Measurements from ENCODE around the gene CMIP.
A peak's percentile ranks its signal among the peaks of the same experiment; 100 is the strongest.
"Not testable (repeated sequence)": the region's sequence is repeated elsewhere in the genome, so short reads cannot be mapped to it uniquely, and the experiment has no call there.

CMIP gene

DNA sequence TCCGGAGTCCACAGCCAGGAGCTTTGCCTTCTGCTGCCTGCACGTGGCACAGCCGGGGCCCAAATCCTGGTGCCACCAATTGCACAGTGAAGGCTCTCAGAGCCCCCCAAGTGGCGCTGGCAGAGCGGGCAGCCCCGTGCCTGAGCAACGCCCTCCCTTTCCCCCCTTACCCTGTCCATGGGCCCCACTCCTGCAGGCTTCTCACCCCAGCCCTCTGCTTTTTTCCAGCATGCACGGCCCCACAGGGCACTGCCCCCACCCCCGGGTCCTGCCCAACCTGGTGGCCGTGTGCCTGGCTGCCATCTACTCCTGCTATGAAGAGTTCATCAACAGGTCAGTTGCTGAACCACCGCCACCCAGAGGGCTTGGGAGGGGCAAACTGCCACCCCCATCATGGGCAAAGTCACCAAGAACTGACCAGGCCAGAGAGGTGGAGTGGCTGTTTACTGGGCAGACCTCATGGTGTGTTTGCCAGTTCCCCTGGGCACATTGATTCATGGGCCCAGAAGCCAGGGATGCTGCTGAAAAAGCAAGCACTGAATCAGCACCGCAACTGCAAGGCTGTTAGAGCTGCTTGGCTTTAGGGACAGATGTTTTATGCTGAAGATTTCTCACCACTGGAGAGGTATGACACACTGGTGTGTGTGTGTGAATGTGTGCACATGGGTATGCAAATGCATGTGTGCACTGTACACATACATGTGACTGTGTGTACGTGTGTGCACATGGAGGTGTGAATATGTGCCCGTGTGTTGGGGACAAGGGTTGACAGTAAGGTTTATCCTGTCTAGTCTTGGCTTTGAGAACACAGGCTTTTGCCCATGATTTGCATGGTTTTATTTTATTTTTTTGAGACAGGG is 227.4 kb downstream of the CMIP start:
- DNase-seq = no peak

DNA sequence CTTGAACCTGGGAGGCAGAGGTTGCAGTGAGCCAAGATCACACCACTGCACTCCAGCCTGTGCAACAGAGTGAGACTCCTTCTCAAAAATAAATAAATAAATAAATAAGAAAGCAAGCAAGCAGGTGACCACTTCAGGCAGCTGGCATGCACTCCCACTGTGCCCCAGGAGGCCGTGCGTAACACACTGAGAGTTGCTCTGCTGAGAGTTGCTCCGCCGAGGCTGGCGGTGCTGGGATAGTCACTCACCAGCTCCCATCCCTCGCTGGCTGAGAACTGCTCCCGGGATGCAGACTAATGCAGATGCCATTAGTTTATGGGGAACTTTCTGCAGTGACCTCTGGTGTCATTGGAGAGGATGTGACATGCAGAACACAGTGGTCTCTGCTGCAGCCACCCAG is 228.8 kb downstream of the CMIP start:
- no peak for DNase-seq

DNA sequence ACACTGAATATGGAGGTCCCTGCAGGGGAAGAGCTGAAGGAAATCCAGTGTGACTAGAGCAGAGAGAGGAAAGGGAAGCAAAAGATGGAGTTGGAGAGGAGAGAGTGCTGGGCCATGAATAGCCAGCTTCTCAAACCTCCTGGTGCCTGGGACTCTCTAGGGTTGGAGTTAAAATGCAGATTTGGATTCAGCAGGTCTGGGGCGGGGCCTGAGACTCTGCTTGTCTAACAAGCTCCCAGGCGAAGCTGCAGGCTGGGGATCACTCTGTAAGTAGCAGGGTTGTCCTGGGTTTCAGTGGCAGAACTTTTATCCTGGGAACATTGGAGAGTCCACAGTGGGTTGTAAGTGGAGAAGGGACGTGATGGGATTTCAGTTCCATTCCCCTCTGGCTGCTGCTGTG is 231.1 kb downstream of the CMIP start:
- DNase-seq = no peak

DNA sequence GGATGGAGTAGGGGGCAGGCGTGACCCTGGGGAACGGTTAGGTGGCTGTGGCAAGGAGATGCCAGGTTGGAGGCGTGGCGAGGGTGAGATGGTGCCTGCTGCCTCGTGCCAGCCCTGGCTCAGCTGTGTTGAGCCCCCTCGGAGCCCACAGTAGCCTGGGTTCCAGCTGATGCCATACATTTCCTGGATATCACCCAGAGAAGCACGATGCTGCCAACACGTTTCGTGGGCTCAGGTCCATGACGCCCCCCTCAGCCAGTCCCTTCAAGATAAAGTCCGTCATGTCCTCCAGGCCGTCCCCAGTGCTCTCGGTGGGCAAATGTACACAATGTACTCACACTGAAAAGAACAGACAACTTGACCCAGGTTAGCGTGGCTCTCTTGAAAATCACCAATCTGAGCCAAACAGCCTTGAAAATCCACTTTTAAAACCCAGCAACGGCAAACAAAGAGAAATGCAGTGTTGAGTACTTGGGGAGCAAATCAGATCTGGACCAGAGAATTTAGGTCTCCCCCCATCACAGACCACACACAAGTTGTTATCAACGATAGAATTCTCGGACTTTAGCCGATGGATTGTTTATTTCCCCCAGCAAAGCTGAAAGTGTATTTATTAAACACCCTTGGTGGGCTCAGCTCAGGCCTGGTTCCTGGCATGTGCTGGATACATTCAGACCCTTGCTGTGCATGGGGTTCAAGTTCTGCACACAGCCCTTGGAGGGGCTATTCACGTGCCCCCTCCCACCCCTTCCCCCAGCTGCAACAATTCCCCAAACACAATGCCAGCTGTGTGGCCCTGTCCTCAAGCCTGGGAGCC is 231.7 kb downstream of the CMIP start:
- DNase-seq = no peak

DNA sequence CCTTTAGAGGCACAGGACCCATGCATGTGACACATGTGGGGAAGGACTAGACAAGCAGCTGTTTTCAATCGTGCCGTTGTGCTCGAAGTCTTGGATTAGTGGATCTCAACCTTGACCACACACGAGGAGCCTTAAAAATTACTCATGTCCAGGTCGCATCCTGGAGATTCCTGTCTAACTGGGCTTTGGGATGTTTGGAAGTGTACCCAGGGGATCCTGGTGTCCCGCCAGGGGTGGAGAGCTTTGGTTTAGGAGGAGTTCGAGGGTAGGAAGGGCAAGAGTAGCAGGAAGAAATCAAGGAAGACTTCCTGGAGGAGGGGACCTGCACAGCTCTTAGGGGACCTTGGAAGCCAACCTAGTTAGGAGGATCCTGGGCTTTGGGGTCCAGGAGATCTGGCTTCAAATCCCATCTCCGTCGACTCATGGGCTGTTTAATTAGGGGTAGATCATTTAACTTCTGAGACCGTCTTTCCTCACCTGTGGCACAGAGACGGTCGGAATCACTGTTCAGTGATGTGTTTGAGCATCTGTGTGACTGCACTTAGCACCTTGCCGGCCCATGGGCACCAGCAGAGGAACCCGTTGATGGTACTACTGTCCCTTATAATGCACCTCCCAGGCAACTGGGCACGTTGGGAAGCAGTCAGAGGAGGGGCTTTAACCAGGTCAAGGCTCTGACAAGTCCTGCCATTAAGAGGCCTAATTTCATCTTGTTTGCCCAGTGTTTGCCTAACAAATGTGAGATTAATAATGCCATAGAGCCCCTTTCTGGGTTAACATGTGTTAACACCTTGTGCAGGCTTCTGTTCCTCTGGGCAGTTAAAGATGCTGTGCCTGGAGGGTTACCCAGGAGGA is 232.5 kb downstream of the CMIP start:
- no peak for DNase-seq

DNA sequence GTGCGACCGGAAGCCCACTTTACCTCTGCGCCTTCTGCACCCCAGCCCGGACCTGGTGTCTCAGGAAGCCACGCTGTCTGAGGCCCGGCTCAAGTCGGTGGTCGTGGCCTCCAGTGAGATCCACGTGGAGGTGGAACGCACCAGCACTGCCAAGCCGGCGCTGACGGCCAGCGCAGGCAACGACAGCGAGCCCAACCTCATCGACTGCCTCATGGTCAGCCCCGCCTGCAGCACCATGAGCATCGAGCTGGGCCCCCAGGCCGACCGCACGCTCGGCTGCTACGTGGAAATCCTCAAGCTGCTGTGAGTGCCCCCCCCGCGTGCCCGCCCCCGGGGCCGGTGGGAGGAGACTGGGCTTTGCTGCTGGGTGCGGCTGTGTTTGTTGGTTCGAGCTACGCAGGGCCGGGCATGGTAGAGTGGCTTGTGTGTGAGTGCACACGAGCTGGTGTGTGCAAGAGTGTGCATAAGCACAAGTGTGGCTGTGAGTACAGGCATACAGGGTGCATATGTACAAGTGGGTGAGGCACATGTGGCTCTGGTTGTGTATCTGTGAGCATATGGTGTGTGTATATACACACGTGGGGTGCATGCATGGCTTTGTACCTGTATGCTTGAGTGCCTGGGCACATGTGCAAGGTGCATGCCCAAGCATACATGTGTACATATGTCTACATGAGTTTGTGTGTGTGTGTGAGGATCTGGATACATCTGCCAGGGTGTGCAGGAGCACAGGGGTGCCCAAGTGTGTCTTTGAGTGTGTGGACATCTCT is 233.9 kb downstream of the CMIP start:
- DNase-seq = no peak

DNA sequence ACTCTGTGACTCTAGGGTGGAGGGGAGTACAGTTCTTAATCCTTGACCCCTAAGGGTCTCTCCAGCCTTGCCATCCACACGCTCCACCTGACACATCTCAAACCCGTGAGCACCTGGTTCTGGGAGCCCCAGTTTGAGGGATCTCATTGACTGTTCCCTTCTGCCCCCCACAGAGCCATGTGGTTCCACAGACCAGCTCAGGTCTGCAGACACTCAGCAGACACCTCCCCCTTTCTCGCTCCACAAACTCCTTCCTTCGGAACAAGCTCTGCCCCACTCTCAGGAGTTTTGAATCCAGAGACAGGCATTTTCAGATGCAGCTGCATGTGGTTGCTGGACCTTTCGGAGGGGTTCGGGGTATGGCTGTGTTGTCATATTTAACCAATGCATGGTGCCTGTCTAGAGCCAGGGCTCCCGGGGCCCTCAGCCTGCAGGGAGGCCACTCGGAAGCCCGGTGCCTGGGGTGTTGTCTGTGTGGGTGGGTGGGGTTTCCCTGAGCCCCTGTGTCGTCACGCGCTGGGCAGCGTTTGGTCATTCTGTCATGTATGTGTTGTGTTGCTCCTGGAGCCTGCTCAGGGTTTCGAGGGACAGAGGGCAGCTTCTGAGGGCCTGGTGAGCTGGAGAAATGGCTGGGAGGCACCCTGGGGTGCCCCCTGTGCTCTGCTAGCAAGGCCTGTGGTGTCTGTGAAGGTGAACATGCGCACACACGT is 235.3 kb downstream of the CMIP start:
- no peak for DNase-seq

DNA sequence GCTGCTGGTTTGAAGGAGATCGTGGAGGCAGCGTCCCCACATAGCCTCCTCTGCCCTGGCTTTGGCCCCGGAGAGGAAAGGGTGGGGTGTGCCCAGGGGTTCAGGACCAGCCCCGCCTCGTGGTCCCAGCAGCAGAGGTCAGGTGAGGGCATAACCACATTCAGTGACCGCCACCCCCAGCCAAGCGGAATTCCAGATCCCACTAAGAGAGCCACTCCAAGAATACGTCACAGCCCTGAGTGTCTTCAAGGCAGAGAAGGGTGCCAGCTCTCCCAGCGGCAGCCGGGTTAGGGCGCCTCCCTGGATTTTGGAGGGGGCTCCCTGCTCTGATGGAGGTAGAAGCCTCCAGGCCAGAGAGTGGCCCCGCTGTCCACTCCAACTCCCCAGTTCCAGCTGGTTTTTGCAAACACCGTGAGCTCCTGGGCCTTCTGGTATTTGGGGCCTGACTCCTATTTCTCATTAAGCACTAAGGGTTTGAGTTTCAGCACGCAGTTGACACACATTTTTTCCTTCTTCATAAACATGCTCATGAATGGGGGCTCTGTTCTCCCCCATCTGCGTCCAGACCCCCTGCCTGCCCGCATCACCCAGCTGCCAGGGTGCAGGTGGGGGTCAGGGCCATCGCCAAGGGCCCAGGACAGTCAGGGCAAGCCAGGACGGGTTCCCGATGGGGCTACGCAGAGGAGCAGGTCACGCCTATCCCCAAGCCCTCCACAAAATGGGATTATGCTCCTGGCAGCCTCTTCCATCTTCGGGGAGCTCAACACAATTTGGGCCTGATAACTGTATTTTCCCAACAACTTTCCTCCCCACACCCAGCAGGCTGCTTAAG is 236.1 kb downstream of the CMIP start:
- DNase-seq = no peak

DNA sequence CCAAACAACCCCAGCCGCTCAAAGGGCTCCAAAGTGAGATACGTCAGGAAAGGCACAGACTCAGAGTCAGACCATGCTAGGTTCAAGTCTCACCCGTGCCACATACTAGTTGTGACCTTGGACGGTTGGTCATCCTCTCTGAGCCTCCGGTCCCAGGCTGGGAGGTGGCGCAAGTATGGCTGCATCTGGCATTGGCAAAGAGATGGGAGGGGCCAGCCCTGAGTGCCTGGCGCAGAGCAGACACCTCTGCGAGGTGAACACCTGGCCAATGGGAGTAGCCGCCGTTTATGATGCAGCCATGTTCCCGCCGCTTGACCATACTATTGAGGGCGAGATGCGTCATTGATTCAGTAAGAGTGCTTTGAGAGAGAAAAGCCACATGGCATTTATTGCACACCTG is 236.7 kb downstream of the CMIP start:
- DNase-seq = no peak

DNA sequence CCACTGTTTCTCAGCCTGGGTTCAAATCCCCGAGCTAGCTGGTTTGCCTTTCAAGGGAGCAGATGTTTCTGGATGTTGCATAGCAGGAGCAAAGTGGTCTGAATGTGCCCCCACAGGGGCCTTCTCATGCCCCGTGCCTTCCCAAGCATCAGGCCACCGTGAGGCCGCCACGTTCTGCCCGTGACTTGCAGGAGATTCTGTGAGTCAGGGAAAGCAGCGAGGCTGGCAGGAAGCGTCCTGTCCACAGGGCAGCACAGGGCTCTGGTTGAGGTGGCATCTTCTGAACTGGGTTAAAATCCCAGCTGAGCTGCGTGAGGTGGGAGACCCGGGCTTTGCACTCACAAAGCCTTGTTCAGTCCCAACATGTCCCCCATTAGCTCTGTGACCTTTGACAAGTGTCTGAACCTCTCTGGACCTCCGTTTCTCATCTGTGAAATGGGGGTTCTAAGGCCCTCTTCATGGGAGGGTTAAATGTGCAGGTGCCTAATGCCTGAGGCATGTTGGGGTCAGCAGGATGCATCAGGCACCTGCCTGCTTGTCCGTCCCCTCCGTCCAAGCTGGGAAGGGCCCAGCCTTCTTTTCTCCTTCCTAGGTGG is 239.7 kb downstream of the CMIP start:
- no peak for DNase-seq

DNA sequence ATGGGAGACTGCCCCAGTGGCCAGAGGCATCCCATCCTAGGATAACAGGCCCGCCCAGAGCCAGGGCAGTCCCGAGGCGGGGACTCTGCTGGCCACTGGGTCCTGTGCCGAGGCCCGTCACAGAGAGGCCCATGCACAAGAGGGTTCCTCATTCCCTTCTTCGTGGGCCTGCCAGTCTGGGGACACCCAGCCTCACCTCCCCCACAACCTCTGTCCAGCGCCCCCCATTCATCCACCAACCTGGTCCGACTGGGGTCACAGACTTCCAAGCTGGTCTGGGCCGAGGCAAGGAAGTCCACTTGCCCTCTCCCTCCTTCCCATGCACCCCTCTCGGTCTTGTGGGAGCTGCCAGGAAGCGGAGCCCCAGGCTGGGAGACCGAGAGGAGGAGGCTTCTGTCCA is 240.3 kb downstream of the CMIP start:
- no peak for DNase-seq

DNA sequence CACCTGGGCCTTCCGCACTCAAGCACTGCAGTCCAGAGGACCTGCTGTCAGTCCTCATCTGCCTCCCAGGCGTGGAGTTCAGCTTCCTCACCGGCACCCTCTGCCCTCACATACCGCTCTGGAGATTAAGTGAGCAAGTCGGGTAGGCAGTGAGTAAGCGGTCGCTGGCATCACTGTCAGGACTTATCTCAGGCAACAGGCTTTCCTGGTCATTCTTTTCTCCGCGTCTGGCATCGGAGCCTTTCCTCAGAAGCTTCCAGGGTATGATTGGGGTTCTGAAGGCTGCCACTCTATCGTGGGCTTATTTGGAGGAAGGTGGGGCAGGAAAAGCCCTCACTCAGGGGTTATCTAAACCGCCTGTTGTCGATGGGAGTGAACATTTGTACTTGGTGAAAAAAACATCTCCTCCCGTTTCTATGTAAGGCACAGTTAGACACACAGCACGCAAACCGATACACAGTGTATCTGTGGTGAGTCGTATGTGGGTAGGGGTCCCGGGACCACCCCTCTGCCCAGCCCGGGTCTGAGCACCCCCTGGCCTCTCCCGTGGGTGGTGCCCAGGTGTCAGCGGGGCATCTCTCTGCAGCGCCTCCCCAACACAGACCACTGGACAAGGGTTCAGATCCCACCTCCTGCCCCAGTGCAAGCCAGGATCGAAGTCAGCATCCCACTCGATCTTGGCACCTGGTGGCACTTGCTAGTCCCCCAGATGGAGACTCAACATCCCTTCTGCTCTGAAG is 242.0 kb downstream of the CMIP start:
- DNase-seq = no peak

DNA sequence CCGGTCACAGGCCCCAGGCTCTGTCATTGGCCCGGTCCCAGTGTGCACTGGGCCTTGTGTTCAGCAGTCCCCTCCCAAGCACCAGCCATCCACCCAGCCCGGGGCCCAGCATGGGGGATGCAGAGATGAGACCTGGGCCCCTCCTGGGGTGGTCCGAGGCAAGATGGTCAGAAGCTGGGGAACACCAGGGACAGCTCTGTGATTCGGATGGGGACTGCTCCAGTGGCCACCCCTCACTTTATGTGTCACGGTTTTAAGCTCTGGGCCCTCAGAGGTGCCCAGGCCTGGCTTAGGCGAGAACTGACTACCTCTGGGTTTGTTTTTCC is 242.5 kb downstream of the CMIP start:
- no peak for DNase-seq

DNA sequence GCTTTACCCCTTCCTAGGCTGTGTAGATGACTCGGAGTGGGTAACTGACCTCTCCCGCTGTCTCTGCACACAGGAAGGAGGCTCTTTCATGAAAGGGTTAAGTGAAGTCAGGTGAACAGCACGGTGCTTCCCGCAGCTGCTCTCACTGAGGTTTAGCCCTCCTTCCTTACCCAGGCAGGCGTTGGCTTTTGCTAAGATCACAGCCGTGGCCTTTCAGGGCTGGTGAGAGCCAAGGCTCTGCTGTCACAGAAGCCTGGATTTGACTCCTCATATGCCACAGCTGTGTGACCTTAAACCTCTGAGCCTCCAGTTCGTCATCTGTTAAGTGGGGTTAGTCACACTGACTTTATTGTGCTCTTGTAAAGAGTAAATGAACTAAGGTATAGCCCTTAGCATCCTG is 243.6 kb downstream of the CMIP start:
- DNase-seq = no peak

DNA sequence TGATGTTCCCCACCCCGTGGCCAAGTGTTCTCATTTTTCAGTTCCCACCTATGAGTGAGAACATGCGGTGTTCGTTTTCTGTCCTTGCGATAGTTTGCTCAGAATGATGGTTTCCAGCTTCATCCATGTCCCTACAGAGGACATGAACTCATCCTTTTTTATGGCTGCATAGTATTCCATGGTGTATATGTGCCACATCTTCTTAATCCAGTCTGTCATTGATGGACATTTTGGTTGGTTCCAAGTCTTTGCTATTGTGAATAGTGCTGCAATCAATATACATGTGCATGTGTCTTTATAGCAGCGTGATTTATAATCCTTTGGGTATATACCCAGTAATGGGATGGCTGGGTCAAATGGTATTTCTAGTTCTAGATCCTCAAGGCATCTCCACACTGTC is 244.2 kb downstream of the CMIP start:
- DNase-seq = not testable (repeated sequence)

DNA sequence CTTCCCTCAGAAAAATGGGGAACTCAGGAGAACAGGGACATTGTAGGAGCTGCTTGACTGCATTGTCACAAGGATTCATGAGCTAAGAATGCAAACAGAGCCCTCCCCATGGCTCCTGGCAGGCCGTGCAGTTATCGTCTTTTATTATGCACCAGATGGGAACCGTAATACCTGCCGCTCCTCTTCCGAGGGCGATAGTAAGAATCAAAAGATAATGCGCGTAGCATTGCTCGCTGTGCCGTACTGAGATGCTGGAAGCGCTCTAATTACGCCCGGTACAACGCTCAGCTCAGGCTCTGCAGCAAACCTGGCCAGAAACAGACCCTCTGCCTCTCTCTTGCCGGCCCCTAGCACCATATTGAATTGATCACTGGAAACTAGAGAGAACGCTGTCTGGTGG is 247.4 kb downstream of the CMIP start:
- no peak for DNase-seq

DNA sequence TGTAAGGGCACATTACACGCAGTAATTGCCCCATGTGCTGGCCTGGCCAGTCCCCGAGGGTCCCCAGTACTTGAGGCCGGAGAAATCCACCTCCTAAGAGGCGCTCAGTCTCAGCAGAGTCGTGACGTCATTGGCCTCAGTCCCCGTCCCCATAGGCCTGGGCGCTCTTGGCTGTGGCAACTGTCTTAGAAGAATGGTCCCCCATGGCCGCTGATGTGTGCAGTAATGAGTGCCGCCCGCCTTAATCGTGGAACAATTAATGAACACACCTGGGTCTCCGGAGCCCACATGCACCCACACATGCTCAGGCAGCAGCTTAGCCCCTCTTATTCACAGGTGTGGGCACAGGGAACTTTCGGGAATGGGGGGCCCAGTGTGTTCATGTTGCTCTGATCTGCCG is 248.0 kb downstream of the CMIP start:
- DNase-seq = no peak

DNA sequence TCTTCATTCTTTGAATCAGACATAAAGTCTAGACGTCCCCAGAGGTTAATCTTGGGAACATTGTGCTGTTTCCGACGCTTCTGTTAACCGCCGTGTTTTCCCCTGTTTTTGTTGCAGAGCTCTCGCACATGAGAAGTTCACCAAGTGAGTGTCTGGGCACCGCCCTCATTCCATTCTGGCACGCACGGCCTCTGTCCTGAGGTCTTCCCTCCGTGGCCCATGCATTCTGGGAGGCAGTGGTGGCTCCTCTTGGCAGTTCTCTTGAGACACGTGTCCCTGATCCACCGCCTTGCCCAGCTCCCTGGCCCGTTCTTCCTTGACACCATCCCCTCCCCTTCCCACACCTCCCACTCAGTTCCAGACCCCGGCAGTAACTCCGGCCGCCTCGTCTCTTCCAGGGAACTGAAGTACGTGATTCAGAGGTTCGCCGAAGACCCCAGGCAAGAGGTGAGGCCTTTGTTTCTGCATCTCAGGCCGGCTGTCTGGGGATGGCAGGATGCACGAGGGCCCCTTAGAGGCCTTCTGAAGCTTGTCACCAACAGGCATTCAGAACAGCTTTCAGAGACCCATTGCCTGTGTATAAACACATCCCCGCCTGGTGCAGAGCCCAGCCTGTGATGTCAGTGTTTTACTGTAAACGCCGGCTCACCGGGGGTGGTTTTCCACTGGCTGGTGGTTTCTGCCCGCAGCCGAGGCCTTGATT is 248.6 kb downstream of the CMIP start:
- peak; percentile 52 for DNase-seq

DNA sequence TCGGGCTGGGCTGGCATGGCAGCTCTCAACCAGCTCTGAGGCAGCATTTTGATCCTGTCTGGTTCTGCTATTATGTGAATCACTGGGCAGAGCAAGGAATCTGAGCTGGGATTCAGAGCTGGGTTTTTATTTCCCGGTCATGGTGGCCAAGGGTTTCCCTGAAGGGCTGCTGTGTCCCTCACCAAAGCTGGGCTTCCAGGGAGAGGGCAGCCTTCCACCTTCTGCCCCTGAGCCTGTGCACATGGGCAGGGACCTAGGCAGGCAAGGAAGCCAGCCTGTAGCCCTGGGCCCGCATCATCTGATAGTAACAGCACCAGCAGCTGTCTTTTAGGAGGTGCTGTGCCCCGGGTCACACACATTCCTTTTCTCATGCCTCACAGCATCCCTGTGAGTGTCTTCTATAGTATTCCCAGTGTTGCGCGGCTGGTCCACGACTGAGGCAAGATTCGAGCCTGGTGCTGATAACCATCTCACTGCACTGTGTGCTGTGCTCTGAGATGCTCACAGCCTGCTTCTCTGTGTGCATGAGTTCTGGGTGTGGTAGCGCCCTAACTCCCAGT is 249.2 kb downstream of the CMIP start:
- peak; percentile 53 for DNase-seq

All from EL (cell line).